Glomerular visceral epithelial cell (primary cell): ENCODE results near the gene SLC28A3.
A peak's percentile ranks its signal among the peaks of the same experiment; 100 is the strongest.

ENCODE experiments used
- DNase-seq: peaks from one replicate; pipeline ENCODE4 v3.0.0-alpha.2; 2016; ENCODE audit errors: extremely low spot score

Gene SLC28A3

DNA sequence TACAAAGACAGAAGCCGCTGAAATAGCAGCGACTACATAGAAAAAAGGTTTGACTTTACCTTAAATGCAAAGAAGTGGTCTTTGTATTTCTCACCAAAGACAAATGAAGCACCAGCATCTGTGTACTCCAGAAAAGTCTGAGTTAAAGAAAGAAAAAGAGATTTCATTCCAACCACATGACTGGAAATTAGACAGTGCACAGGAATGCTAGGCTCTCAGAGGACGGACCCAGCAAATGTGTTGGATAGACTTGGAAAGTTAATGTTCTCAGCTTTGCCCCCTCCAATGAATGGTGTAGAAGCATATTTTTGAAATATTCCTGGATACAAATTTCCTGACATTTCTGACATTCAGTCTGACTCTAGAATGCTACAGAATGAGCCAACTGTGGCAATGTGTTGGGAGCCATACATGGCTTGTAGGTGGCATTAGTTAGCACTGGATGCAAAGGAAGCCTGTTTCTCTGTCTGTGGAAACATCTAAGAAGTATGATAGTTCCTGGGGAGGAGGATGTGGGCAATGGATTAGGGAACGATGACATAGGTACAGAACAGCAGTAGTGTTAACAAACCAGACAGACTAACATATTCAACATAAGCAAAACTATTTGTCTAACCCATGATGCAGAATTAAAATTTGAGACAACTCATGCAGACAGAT, 43.3 kb downstream of the SLC28A3 start:
- DNase-seq: peak; percentile 31

DNA sequence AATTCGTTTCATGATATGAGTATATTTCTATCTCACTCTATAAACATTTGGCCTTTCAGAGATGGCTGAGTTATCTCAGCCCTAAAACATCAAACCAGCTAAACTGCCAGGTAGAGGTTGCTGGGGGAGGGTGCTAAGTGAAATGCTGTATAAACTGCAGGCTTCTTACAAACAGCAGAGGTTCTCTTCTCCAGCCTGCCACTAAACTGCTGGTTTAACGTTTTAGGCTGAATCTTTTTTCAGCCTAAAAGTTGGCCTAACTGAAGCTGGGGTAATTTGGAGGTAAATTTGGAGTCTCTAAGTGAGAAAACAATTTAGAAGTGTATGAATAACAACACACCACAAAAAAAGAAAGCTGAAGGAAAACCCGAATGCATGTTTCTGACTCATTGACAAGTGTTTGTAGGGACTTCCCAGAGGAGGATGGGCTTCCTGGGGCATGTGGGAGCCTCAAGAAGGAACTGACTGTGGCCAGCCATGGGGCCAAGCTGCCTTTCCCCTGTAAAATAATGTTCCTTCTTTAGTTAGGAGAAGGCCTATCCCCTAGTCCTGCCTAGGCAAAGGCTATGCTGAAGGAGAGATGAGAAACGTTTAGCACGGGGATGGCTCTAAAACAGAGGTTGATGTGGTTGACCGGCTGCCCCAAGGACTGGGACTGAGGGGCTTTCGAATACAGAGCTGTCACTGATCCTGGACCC, 44.3 kb downstream of the SLC28A3 start:
- peak; percentile 55 for DNase-seq

DNA sequence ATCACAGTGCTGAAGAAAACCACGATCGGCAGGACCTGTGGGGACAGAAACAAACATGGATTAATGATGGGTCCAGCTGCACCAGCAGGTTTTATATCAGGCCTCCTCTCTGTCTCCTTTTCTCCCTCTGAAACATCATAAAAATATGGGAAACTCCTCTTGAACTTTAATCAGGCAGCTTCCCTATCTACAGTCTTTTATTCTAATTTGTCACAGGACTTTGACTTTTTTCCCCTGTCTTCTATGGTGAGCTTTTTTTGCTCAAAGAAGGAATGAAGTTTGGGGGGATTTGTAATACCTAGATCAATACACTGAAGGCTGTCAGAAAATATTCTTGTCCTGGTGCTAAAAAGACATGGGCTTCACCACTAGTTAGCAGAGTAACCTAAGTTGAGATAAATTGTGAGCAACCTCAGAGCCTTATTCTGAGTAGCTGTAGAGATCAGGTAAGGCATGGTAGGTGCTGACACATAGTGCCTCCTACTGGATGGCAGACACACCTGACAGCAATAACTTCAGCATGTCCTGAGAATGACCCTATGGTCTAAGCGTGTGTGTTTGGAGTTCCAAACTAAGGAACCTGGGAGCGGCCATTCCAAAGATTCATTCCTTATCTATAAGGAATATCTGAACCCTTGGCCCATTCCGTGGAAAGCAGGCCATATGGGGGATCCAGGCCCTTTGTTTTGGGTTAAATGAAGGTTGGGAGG, 46.2 kb downstream of the SLC28A3 start:
- no peak for DNase-seq

DNA sequence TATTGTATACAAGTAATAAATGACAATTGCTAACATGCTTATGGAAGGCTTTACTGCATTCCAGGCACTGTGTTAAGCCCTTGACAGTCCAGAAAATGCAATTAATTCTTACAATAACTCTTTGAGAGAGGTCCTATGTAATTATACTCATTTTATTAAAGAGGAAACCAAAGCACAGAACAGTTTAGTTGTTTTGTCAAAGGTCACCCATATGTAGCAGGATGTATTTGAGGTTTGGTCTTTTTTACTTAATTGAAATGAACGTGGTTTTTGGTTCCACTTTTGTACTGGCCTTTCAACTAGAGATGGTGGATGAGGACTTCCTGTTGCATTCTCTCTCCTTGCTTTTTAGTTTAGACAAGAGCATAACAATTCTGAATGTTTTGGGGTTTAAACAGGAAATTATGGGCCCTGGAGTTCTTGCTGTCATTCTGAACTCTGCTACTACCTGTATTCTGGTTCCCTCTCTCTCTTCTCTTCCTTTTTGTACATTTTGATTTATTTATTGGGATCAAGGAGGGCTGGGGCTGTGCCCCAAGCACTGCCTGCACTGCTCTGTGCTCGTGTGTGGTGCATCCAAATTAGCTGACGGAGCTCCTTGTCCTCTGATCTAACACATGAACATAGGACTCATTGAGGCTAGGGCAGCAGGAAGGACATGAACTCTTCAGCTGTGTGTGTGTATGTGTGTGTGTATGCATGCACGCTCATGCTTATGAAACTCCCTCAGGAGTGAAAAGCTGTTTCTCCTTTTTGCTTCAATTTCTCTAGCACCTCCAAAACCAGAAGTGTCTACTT, 47.4 kb downstream of the SLC28A3 start:
- no peak for DNase-seq

DNA sequence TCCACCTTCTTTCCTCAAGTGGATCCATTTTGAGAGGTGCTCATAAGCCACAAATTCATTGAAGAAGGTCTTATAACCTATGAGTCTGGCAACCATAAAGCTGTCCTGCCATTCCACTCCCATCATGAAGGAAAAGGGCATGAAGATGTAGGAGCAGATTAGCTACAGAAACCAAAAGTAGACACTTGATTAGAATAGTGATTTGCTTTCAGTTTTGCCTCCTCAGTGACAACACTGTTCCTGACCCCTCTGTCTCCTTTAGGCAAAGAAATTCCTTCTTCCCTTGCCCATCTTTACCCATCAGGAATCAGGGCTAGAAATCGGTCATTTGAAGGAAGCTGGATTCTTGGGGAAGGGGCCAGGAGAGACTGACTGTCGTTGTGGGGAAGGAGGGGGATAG, 55.2 kb downstream of the SLC28A3 start:
- no peak for DNase-seq

DNA sequence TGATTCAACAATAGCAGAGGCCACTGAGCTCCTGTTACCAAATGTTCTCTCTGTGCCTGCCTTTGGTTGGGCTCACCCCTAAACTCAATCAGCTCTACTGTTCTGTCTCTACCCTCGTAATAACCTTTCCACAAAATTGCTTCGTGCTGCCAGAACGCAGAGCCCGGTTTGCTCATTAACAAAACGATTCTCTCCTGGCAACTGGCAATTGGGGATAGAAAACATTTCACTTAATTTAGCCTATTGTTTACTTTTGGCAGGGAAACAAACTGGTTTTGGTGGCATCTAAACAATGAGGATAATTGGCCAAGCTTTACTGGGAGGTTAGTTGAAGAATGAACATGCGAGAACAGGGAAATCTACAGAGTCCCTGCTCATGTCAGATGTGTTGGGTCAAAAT, 56.6 kb downstream of the SLC28A3 start:
- no peak for DNase-seq

DNA sequence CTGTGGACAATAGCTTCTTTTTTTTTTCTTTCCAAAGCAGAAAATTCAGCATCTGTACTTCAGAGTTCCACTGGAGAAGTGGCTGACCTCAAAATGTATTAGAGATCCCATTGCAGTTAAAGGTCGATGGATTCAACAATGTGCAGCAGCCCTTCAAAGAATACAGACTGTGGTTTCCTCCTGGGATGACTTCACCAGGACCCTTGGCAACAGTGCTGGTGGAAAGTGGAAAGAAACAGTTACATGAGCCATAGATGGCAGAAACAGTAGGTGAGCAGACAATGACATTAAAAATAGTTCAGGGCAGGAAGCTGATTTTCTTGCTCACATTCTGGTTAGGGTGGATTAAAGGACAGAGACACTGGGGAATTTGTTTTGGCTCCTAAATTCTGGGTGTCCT, 62.4 kb downstream of the SLC28A3 start:
- DNase-seq: peak; percentile 71

DNA sequence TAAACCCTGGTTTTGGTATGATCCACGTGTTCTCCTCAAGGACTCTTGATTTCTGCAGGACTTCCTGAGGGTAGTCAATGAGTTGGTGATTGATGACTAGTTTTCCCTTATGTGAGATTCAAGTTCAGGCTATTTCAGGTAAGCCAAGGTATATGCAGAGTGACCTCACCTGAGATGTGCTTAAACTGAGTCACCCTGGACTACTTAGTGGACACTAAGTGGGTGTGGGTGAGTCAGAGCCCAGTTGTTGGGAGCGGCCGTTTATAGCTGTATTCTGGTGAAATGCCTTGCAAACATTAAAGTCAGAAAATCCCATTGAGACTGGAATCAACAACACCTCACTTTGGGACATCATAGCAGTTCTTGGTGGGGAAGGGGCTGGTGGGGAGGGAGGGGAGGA, 62.9 kb downstream of the SLC28A3 start:
- peak; percentile 37 for DNase-seq

DNA sequence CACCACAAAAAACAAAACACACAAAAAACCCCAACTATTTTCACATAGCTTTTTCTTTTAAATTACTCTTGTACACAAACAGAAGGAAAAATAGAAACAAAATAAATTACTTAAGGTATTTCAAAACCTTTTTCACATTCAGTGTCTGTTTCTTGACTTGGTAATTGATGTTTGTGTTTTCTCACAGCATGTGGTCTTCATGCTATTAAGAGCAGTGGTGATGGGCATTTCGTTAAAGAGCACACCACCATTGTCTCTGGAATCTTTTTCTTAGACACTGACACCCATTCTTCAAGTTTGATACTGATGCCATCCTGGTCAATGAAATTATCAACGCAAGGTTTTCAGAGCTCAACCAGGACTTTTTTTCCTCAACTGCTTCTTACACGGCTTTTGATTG, 63.8 kb downstream of the SLC28A3 start:
- no peak for DNase-seq

DNA sequence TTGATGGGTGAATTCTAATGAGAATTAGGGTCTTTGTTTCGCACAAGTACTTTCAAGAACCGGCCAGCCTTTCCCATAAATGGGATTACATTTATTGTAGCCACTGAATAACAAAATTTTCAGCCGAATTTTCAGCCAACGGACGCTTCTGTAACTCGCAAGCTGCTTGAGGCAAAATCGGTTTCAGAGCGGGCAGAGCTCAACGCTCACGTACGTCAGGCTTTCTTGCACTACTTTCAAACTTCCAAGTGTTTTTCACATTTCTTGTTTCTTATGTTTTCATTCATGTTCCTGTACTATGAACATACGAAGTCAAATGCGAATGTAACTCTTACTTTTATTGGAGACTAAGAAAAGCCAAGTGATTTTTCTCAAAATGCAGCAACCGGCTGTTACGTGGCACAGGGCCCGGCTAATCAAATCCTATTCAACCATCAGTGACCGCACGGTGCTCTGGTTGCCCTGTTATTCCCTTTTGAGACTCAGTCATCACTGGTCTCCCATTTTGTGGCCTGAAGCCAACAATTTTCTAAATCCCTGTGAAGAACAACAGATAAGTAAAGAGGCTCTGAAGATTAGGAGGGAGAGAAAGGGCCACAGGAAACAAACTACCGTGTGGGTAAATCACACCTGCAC, 68.5 kb downstream of the SLC28A3 start:
- DNase-seq: no peak

DNA sequence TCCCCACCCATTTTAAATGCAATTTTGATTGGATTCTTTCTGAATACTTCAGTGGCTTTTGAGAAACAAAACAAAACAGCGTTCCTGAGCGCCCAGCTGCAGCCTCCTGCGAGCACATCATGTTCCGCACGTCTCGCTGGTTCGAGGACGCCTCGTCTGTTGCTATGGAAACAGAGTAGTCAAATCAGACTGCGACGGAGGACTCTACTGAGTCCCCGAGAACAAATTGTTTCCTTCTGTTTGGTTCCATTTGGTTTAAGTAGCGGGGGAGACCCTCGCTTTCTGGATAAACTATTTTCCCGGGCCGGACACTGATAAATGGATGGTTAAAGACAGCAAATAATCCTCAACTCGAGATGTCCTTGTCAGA, 69.0 kb downstream of the SLC28A3 start:
- DNase-seq: no peak

DNA sequence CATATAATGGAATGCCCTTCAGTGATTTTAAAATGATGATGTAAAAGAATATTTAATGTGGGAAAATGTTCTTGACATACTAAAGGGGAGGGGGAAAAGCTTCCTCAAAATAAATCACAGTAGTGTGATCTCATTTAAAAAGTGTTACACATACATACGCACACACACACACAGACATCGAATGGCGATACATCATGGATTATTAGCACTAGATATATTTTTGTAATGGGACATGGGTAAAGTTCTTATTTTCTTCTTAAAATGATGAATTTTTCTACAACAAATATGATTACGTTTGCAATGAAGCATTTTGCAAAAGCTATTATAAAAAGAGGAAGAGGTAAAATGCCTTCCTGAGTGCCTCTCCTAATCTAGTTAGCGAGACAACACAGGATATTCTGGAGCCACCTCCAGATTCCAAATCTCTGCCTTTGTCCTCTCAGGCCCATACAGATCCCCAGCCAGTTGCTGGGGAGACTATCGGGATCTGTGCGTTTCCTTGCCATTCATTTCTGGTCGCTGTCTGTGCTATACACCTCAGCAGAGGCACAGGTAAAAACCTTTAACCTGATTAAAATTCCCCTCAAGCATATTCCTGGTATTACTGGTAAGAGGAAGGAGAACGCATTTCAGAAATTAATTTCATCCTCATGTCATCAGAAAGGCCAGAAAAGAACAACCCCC, 69.6 kb downstream of the SLC28A3 start:
- DNase-seq: no peak

DNA sequence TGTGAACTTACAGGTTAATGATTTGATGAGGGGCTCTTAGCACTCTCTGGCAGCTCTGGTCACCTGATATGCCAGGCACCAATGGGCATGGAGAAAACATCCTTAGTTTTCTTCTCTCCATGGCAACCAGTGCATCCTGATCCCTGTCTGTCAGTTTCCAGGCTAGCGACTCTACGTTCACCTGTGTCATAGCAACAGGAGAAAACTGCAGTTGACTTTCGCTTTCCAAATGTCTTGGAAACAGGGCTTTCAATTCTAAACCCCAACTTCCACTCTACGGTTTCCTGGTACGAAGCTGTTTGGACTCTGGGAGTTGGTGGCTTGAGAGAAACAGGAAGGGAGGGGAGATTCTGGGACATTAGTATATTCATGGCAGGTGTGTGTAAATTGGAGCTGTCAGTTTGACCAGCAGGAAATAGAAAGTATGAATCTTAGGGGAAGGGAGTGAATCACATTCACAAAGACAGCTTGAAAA, 74.4 kb downstream of the SLC28A3 start:
- peak; percentile 39 for DNase-seq

DNA sequence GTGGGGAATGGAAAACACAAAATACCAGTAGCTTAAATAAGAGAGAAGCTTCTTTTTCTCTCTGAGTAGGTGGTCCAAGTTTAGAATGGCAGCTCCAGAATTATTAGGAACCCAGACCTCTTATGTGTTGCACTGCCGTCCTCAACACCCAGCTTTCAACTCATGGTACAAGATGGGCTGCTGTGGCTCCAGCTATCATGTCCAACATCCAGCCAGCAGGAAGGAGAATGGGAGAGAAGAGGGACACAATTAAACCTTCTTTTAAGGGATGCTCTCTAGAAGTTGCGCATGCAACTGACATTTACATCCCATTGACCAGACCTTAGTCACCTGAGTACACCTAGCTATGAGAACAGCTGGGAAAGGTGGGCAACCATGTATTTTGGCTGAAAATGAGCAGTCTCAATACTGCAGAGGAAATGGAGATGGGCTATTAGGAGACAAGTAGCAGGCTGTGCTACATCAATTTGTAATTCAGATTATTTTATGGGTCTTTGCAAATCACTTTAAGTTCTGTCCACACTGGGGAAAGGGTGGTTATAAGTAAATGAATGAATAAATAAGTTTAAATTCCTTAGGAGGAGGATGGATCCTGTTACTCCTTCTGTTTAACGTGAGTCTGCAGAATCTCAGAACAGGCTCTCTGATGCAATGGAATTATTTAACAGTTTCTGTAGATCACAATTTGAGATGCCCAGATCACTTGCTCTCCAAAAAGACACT, 76.1 kb downstream of the SLC28A3 start:
- DNase-seq: no peak

DNA sequence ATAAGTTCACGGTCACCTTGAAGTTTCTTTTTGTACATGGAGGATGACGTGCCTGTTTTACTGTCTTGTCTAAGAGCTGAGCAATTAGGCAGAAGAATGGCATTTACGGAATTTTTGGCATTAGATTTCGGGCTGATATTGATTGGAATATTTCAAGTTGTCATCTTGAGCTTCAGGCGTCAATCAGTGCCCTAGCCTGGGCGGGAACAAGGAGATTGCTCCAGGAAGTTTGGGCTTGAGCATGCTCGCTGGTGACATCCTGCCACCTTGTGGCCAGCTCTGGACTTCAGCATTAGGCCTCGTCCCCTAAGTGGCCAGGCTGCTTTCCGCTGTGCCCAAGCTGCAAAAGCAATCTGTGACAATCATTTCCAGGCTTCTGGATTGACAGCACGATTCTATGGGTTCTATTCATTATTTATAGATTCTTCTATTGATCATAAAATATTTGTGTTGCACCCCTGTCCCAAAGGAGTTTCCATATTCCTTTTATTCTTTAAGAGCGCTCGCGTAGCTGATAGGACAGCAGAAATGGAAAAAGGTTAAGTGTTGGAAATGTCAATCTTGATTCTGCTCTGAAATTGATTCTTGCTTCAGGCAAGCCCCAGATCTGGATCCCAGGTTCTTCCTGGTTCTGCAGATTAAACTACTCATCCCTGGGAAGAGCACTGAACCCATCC, 79.3 kb downstream of the SLC28A3 start:
- peak; percentile 80 for DNase-seq

DNA sequence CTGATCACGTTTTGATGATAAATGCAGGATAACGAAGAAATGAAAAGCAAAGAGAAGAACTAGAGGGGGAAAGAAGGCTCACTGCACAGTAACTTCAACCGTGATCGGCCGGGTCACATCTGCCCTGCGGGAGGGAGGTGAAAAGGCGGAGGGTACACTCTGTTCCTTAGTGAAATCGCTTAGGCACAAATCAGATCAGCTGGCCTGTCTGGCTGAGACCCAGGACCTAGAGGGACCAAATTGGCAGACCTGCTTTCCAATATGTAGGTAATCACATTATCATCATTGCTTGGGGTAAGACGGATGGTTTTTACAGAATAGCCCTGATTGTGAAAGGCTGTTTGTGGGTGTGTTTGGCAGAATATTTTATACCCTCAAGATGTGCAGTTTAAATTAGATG, 82.2 kb downstream of the SLC28A3 start:
- no peak for DNase-seq

DNA sequence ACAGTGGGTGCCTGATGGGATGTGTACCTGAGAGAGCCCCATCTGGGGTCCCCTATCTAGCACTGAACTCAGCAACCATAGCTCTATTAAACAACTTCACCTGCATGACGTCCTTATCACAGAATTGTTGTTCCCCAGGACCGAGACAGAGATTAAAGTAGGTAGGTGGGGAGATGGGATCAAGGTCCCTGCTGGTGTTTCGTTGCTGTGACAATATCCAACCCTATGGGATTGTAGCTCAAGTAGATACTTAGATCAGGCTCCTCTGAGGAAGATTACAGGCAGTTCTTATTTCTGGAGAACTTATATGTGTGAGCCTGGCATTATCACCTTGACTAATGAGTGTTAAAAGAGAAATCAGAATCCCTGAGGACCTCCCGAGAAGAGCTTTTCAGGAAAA, 84.9 kb downstream of the SLC28A3 start:
- no peak for DNase-seq

DNA sequence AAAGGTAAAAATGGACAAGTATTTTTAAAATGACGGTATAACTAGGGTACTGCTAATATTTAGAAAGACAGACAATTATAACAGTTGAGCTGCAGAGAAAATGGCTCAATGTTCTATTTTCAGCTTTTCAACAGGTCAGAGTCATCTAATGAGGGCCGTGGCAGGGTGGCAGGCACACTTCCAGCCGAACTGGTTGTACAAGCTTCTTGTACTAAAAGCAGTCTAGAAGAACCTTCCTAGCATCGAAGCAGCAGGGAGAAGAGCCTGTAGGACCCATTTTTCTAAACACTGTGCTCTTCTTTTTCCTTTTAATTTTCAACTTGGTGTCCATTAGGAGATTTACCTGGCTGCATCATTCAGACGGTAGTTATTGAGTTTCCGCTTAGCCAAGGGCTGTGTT, 85.6 kb downstream of the SLC28A3 start:
- DNase-seq: no peak

DNA sequence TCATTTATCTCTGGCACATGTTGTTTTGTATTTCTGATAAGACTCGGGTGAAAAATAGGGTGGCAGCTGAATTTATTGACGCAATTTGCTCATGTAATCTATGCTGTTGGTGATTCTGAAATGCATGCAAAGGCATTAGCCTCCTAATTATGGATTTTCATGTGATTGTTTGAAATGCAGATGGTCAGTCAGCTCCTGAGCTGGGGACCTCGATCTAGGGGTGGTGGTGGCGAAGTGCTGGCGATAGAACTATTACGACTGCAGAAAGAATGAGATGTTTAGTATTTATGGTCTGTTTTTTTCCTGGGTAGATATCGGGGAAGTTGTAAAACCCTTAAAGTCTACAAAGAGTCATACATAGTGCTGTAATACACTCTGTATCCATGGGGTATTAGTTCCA, 88.6 kb downstream of the SLC28A3 start:
- DNase-seq: no peak

DNA sequence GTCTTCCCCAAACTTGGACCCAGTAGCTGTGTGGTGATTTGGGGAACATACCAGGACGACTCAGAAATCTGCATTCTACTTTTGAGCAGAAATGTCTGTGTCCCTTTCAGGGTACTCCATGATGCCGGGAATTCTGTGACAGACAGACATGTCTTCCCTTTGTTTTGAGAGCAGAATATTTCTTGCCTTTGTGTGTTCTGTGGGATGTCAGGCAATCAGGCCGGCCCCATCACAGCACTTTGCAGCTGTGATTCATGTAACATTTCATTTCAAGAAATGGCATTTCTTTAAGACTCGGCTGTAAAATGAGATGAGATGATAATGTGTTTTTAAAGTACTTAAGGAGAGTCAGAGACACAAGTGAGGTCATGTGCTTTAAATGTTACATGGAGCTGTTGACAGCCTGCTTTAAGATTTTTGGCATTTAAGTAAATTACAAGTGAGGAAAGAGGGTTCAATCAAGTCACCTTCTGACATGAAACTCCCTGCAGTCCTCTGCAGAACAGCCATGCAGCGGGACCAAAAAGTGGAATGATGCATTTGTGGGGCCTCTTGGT, 98.7 kb downstream of the SLC28A3 start:
- DNase-seq: no peak
